GM12878 (cell line): ENCODE measurements around the gene KYAT1. TPM values are rescaled to one million over a fixed set of nuclear protein-coding genes. Genes with fewer than 3 reads are reported as not detected.

ENCODE experiments used
- ATAC-seq: fragments of 200-7000 bp; cut with Tn5 transposase; 3 replicates; pipeline ENCODE4 v1.9.1; 2020; ENCODE audit warnings: mild to moderate bottlenecking, moderate library complexity
- BruUV-seq: library from RNA; stranded (reverse); fragments of 400-500 nt; replicated peaks from 2 replicates; lab custom pipeline; 2021; lab: Mats Ljungman, UMichigan
- CTCF ChIA-PET: fragments of 300-600 bp; sonication (Branson Sonifier 250); formaldehyde crosslinking; extraction: SDS; loops from one replicate; lab custom pipeline; 2021; ENCODE audit warnings: inconsistent platforms; lab: Yijun Ruan, JAX
- POLR2A ChIA-PET: fragments of 350-600 bp; formaldehyde crosslinking; extraction: SDS; loops from one replicate; lab custom pipeline; 2021; ENCODE audit warnings: inconsistent platforms; lab: Charles Lee
- RAD21 ChIA-PET: fragments of 300-600 bp; sonication (Branson Sonifier 250); formaldehyde crosslinking; loops from one replicate; lab custom pipeline; 2023; ENCODE audit warnings: antibody characterized with exemption; ENCODE audit not compliant: unreplicated experiment; lab: Charles Lee
- SMC1A ChIA-PET: fragments of 300-600 bp; sonication (Branson Sonifier 250); formaldehyde crosslinking; loops from one replicate; lab custom pipeline; 2023; ENCODE audit not compliant: unreplicated experiment, uncharacterized antibody; lab: Charles Lee
- DNase-seq: peaks from one replicate; pipeline ENCODE4 v3.0.0-alpha.2; 2011; ENCODE audit warnings: low read depth, low spot score
- FAIRE-seq: peaks from 3 replicates; lab custom pipeline; 2011; peaks lifted over from hg19 to GRCh38; lab: Jason Lieb, UNC
- H2AFZ ChIP-seq: 2 replicates; pipeline ENCODE4 v1.6.0; 2011; ENCODE audit warnings: low read depth, low read length, control low read depth; ENCODE audit not compliant: control insufficient read depth
- H3K27ac ChIP-seq: 2 replicates; pipeline ENCODE4 v1.5.1; 2011; ENCODE audit warnings: control low read depth; ENCODE audit not compliant: control insufficient read depth, insufficient read depth
- H3K27me3 ChIP-seq, 2 experiments: replicated peaks in 1 of 2; 2 replicates each; pipeline versions ENCODE4 v1.6.0 to v1.6.1; 2011; ENCODE audit warnings: low read length in 1 of 2; ENCODE audit not compliant: control insufficient read depth in 2 of 2, insufficient read depth in 2 of 2
- H3K36me3 ChIP-seq, 2 experiments: 2 replicates each; pipeline ENCODE4 v1.5.1; 2011; ENCODE audit warnings: low read length in 1 of 2; ENCODE audit not compliant: control insufficient read depth in 2 of 2, insufficient read depth in 2 of 2
- H3K4me1 ChIP-seq: 2 replicates; pipeline ENCODE4 v1.6.1; 2011; ENCODE audit warnings: mild to moderate bottlenecking, low read length, moderate library complexity, mixed read lengths; ENCODE audit not compliant: control insufficient read depth, insufficient read depth
- H3K4me2 ChIP-seq: 2 replicates; pipeline ENCODE4 v1.6.0; 2011; ENCODE audit warnings: control low read depth; ENCODE audit not compliant: control insufficient read depth, insufficient read depth
- H3K4me3 ChIP-seq: fragments of 200-600 bp; sonication (generic); 2 replicates; pipeline ENCODE4 v1.5.1; 2016
- H3K79me2 ChIP-seq: 2 replicates; pipeline ENCODE4 v1.6.0; 2011; ENCODE audit warnings: low read length; ENCODE audit not compliant: control insufficient read depth, insufficient read depth
- H3K9ac ChIP-seq: 2 replicates; pipeline ENCODE4 v1.8.0; 2011; ENCODE audit warnings: low read length, control low read depth, mixed read lengths; ENCODE audit not compliant: control insufficient read depth, insufficient read depth
- H3K9me3 ChIP-seq: replicated peaks from 3 replicates; pipeline ENCODE4 v1.5.1; 2011; ENCODE audit warnings: mild to moderate bottlenecking, low read length; ENCODE audit not compliant: control insufficient read depth, insufficient read depth
- H4K20me1 ChIP-seq: 2 replicates; pipeline ENCODE4 v1.6.0; 2011; ENCODE audit not compliant: control insufficient read depth, insufficient read depth
- BMI1 ChIP-seq: fragments of 450-650 bp; IDR thresholded peaks from 2 replicates; pipeline ENCODE4 v1.6.1; 2016; ENCODE audit warnings: mild to moderate bottlenecking, moderate library complexity, borderline replicate concordance
- EED ChIP-seq: sonication (generic); IDR thresholded peaks from 2 replicates; pipeline ENCODE4 v1.6.1; 2016; ENCODE audit warnings: antibody characterized with exemption, low read depth
- KLF5 ChIP-seq: fragments of 450-650 bp; IDR thresholded peaks from 2 replicates; pipeline ENCODE4 v1.6.1; 2014; ENCODE audit warnings: mild to moderate bottlenecking; ENCODE audit not compliant: partially characterized antibody
- NFXL1 ChIP-seq: fragments of 450-650 bp; IDR thresholded peaks from 2 replicates; pipeline ENCODE4 v1.6.1; 2017; ENCODE audit warnings: antibody characterized with exemption, mild to moderate bottlenecking, borderline replicate concordance
- SIX5 ChIP-seq: IDR thresholded peaks from 2 replicates; pipeline ENCODE4 v1.6.1; 2011; ENCODE audit warnings: mild to moderate bottlenecking, low read depth, low read length, moderate library complexity; ENCODE audit not compliant: severe bottlenecking
- SPI1 ChIP-seq: IDR thresholded peaks from 2 replicates; pipeline ENCODE4 v1.6.1; 2011; ENCODE audit warnings: low read depth, mild to moderate bottlenecking, low read length, moderate library complexity, borderline replicate concordance; ENCODE audit not compliant: insufficient read depth
- WGBS: methylation state at CpG from one replicate; pipeline ENCODE4 v1.1.6; 2016; ENCODE audit warnings: low lambda C conversion rate; ENCODE audit not compliant: insufficient replicate concordance, insufficient coverage; ENCODE audit errors: missing lambda C conversion rate; 5-methylcytosine and 5-hydroxymethylcytosine counted together
- in situ Hi-C: fragments of 300-500 bp; cut with MboI; formaldehyde crosslinking; loops from 9 replicates; pipeline ENCODE4 v1.14.3; 2018; ENCODE audit warnings: mixed read lengths
- intact Hi-C: fragments of 100-400 bp; cut with micrococcal nuclease; formaldehyde crosslinking; loops from one replicate; pipeline ENCODE4 v1.14.2; 2022; ENCODE audit not compliant: unreplicated experiment
- polyA plus RNA-seq, 11 experiments: library from polyadenylated mRNA; depleted of rRNA in 4 of 11; unstranded in 6 of 11; stranded (reverse) in 5 of 11; fragments of >200 nt; fragmentation: Nextera tagmentation in 4 of 11; fragmentation: Illumina TruSeq in 1 of 11; extraction: Ambion mirVana in 4 of 11; extraction: Trizol in 1 of 11; gene quantifications; 1 replicate in 1 of 11; 2 replicates in 10 of 11; pipeline versions ENCODE4 v1.2.1 to v1.2.3, GENCODE V29; 2011 to 2016; ENCODE audit warnings: inconsistent platforms in 2 of 11, missing spikeins in 2 of 11, low read depth in 1 of 11
- total RNA-seq, 4 experiments: library from RNA; depleted of rRNA in 3 of 4; stranded (reverse); fragments of >200 nt in 3 of 4; fragmentation: Illumina TruSeq in 1 of 4; extraction: Trizol in 1 of 4; gene quantifications; 2 replicates each; pipeline versions ENCODE4 v1.2.1 to v1.2.3, GENCODE V29; 2013 to 2021
- TF ChIP-seq, protein P1 (sequence below): IDR thresholded peaks from 2 replicates; pipeline ENCODE4 v1.6.1; 2012; ENCODE audit warnings: low read depth, low read length, improper control_type of control experiment
- TF ChIP-seq, protein P2 (sequence below): IDR thresholded peaks from 2 replicates; pipeline ENCODE4 v1.6.1; 2011; ENCODE audit warnings: borderline replicate concordance, low read depth, mild to moderate bottlenecking, moderate library complexity, mixed read lengths, low read length; ENCODE audit not compliant: insufficient read depth; ENCODE audit errors: extremely low read length
- TF ChIP-seq, protein P3 (sequence below): IDR thresholded peaks from 2 replicates; pipeline ENCODE4 v1.6.1; 2012; ENCODE audit warnings: improper control_type of control experiment, low read depth, low read length; ENCODE audit not compliant: insufficient replicate concordance

Gene KYAT1
- total and polyA plus RNA-seq, 10 of the 15 experiments (the other 5 are each of a cell fraction or from before 2014, with no cell fraction given), result 5.8 to 15.7 (median 11.4) TPM

DNA sequence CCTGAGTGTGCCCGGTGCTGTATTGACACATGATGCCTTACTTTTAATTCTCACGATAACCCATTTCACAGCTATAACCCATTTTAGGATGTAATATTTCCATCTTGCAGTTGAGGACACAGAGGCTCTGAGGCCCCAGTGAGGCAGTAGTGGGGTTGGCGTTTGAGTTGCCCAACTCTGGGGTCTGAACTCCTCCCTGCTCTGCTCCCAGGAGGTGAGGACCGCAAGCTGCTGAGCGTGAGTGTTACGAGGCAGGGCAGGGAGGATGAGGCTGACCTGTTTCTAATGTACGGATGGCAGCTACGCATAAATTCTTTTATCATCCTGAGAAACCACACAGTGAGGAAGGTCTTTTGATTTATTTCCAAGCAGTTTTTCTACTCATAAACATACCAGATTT is 11.6 kb upstream of the KYAT1 start:
- no peak overlapping the region for H3K4me2 ChIP-seq

More for the DNA sequence above, 11.6 kb upstream of the KYAT1 start:
- Histone ChIP-seq H3K4me3 (no peak overlapping the region), H3K9ac (no peak overlapping the region), H3K4me1 (no peaks in the 10 kb centered on the region), H3K9me3 (no peaks in the 10 kb centered on the region), H3K79me2 (no peaks in the 10 kb centered on the region), H2AFZ (no peak overlapping the region), H3K27me3 (no peaks in the 10 kb centered on the region), H4K20me1 (no peaks in the 10 kb centered on the region), H3K27ac (no peak overlapping the region), H3K36me3 (peaks cover 3 to 14% of the 10 kb centered on the region in 2 experiments; a peak in 3 of 4 replicates)
- ChIA-PET RAD21 (no interaction called here), POLR2A (no interaction called here), CTCF (interaction anchor here (0.7 kb wide), 1 partner anchor 35 kb away, joined by 3 read pairs; no protein-coding TSS in a partner anchor), SMC1A (no interaction called here)
- BruUV-seq, result no TSS peak
- DNase-seq, result no peak
- WGBS, result 96% methylated on average over 8 of the region's 8 CpGs
- in situ Hi-C loops, result no loop called here
- intact Hi-C loops, result no loop called here
- no peak for FAIRE-seq
- ATAC-seq, result no peak
- TF ChIP-seq SPI1, result no peak
- TF ChIP-seq, protein P1, sequence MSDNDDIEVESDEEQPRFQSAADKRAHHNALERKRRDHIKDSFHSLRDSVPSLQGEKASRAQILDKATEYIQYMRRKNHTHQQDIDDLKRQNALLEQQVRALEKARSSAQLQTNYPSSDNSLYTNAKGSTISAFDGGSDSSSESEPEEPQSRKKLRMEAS, result no peak
- TF ChIP-seq, protein P2, sequence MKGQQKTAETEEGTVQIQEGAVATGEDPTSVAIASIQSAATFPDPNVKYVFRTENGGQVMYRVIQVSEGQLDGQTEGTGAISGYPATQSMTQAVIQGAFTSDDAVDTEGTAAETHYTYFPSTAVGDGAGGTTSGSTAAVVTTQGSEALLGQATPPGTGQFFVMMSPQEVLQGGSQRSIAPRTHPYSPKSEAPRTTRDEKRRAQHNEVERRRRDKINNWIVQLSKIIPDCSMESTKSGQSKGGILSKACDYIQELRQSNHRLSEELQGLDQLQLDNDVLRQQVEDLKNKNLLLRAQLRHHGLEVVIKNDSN, result no peak
- TF ChIP-seq NFXL1, result no peak
- TF ChIP-seq, protein P3, sequence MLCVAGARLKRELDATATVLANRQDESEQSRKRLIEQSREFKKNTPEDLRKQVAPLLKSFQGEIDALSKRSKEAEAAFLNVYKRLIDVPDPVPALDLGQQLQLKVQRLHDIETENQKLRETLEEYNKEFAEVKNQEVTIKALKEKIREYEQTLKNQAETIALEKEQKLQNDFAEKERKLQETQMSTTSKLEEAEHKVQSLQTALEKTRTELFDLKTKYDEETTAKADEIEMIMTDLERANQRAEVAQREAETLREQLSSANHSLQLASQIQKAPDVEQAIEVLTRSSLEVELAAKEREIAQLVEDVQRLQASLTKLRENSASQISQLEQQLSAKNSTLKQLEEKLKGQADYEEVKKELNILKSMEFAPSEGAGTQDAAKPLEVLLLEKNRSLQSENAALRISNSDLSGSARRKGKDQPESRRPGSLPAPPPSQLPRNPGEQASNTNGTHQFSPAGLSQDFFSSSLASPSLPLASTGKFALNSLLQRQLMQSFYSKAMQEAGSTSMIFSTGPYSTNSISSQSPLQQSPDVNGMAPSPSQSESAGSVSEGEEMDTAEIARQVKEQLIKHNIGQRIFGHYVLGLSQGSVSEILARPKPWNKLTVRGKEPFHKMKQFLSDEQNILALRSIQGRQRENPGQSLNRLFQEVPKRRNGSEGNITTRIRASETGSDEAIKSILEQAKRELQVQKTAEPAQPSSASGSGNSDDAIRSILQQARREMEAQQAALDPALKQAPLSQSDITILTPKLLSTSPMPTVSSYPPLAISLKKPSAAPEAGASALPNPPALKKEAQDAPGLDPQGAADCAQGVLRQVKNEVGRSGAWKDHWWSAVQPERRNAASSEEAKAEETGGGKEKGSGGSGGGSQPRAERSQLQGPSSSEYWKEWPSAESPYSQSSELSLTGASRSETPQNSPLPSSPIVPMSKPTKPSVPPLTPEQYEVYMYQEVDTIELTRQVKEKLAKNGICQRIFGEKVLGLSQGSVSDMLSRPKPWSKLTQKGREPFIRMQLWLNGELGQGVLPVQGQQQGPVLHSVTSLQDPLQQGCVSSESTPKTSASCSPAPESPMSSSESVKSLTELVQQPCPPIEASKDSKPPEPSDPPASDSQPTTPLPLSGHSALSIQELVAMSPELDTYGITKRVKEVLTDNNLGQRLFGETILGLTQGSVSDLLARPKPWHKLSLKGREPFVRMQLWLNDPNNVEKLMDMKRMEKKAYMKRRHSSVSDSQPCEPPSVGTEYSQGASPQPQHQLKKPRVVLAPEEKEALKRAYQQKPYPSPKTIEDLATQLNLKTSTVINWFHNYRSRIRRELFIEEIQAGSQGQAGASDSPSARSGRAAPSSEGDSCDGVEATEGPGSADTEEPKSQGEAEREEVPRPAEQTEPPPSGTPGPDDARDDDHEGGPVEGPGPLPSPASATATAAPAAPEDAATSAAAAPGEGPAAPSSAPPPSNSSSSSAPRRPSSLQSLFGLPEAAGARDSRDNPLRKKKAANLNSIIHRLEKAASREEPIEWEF, result no peak
- no peak for TF ChIP-seq SIX5
- TF ChIP-seq EED, result no peak
- TF ChIP-seq BMI1, result no peak
- TF ChIP-seq KLF5, result no peak
